ENCODE results near the gene NFIB.

The NFIB gene

GRCh38 chr9:14306672-14307660 lies 7.0 kb downstream of the NFIB start:
- DNase-seq (ENCODE audit: low read depth), result no peak

- no peak for DNase-seq (ENCODE audit: low read depth)
Measured at GRCh38 chr9:14306188-14306587, 7.8 kb downstream of the NFIB start.

DNA sequence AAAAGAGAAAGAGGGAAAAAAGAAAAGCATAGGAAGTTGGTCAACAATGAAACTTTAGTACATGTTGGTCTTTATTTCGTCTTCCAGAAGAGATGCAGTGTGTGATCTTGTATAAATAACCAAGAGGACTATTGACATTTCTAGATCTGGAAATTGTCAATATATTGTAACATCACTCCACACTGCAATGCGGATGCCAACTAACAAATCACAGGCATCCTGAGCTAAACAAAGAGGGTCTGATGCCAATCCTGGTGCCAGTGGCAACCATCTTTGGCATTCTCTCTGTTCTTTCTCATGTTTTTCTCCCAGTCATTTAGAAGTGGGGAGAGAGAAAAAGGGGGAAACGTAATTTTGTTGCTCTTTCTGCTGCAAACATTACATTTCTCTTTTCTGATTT lies 9.7 kb downstream of the NFIB start:
- DNase-seq (ENCODE audit: low read depth), result no peak

DNA sequence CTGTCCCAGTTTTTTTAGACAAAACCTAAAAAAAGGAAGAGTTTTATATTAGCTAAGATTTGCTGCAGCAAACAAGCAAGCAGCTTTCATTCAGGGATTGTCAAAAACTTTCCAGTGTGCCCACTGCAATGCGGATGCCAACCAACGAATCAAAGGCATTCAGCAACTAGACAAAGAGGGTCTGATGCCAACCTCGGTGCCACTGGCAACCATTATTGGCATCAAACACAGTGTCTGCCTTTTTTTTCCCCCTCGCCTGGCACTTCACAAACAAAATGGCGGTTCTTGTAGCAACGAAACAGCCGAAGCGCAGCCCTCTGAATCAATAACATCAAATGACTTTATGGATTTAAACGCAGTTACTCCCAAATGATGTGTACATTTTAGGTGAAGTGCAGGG lies 10.4 kb downstream of the NFIB start:
- DNase-seq (ENCODE audit: low read depth), result no peak

DNA sequence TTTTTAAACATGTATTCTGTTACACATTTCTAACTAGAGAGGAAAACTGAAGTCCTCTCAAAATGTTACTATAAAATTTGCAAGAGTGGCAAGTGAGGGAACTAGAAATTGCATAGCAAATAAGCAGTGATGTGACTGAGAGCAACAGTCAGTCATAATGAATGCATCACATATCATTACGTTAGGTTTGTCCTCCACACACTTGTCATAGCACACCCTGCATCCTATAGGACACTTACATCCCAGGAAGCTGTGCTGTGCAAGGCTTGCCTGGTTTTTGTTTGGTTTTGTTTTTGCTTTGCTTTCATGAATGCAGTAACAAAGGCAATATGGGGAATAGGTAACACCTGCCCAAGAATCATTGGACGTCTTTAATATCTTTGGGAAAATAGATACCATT lies 10.8 kb downstream of the NFIB start:
- no peak for DNase-seq (ENCODE audit: low read depth)

DNA sequence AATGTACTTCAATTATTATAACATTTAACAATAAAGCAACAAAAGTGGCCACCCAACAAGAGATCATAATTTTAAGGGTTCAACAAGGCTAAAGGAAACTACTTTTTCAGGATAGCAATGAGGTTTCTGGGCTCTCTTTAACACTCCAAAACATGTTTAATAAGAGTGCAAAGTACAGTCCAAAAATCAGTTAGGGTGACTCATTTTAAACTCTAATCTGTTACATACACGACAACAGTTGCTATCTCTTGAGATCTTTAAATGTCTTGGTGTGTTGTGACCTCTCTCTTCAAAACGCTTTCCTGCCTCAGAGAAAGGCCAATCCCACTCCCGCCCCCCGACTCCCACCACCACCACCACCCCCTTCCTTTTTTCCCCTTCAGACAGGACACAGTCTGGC lies 11.5 kb downstream of the NFIB start:
- DNase-seq (ENCODE audit: low read depth), result no peak

GRCh38 chr9:14301583-14302021 lies 12.3 kb downstream of the NFIB start:
- DNase-seq (ENCODE audit: low read depth), result no peak

DNA sequence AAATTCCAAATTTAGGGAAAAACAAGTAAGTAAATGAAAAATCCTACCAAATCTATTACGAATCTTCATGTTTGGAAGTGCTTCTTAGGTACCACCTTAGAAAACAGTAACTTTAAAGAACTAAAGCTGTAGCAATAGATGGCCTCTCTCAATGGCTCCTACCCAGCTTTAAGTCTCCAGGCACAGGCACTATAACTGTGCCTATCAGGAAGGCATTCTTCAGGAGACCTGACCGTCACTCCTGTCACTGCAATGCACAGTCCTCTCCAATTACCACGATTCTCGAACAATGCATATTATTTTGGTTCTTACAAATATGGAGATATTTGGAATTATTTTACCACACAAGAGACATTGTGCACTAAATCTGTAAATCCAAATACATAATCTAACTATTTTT lies 12.9 kb downstream of the NFIB start:
- DNase-seq (ENCODE audit: low read depth), result no peak

DNA sequence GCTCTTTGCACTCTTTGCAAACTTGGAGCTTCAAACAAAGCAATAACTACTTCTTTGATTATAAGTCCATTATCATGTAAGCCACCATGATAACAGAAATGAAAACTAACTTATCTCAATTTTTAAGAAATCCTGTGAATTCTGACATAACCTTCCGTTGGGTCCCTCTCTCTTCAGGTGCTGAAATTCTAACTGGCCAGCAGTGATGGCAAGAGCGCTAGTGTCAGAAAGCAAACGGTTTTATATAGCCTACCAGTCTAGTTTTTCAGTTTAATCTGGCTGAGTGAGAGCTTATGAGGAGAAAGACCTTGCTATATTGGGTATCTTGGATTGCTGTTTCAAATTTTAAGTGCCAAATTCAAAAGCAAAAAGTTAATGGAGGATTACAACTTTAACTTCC lies 13.4 kb downstream of the NFIB start:
- DNase-seq (ENCODE audit: low read depth), result no peak

- no peak for DNase-seq (ENCODE audit: low read depth)
Measured at GRCh38 chr9:14300040-14300439, 13.9 kb downstream of the NFIB start.

- no peak for DNase-seq (ENCODE audit: low read depth)
Measured at GRCh38 chr9:14298601-14299022, 15.3 kb downstream of the NFIB start.

- DNase-seq (ENCODE audit: low read depth), result no peak
Measured at GRCh38 chr9:14296495-14297113, 17.3 kb downstream of the NFIB start.

DNA sequence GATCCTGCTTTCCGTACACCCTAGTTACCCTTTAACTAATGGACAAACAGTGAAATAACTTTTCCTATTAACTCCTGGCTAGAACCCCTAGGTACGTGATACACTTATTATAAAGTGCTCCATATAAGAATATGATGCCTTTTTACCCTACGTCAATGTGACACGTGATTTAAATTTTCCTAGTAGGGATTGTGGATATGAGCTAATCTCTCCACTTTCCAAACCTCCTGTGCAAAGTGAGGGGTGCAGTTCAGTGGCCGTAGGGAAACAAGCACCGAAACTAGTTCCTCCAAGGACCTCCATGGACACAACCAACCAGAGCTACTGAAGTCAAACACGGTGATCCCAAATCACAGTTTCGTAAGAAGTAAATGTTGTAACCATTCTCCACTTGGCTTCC lies 19.3 kb downstream of the NFIB start:
- DNase-seq (ENCODE audit: low read depth), result no peak

DNA sequence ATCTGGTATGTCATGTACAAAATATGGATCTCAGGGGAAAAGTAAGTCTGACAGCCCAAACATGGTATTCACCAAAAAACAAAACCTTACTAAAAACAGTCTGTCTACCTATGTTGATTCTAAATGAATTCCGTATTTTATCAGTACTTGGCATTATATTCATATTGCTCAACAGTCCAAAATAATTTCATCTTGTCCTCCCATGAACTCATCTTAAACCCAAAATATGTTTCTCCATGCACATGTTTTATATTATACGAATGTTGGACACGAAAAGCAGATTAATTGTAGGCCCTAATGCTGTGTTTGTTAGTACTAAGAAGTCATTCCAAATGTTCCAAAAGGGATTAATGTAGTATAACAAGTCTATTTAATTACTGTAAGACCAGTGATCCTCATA lies 20.1 kb downstream of the NFIB start:
- DNase-seq (ENCODE audit: low read depth), result no peak

DNA sequence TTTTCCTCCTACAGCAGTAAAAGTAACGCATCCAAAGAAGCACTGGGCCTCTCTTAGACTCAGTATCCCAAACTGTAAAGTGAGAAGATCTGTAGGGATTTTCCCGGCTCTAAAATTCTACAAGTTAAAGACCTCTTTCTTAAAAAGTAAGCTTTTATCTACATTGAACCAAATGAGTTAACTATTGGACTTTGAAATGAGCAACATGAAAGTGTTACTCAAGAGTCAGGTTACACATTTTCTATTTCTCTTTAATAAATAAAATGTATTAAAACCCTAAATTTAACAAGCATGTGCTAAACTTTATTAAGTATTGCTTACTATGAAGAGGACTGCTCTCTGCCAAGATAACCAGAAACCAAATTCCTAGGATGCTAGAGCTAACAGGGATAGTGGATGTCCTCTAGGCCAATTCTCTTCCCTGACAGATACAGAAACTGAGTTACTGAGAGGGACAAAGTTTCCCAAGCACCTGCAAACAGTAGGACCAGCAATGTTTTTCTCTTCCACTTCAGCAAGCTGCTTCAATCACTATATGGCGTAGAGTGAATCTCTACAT lies 21.7 kb downstream of the NFIB start:
- no peak for DNase-seq (ENCODE audit: low read depth)

- no peak for DNase-seq (ENCODE audit: low read depth)
Measured at GRCh38 chr9:14289916-14290315, 24.0 kb downstream of the NFIB start.

- no peak for DNase-seq (ENCODE audit: low read depth)
Measured at GRCh38 chr9:14288433-14288832, 25.5 kb downstream of the NFIB start.

DNA sequence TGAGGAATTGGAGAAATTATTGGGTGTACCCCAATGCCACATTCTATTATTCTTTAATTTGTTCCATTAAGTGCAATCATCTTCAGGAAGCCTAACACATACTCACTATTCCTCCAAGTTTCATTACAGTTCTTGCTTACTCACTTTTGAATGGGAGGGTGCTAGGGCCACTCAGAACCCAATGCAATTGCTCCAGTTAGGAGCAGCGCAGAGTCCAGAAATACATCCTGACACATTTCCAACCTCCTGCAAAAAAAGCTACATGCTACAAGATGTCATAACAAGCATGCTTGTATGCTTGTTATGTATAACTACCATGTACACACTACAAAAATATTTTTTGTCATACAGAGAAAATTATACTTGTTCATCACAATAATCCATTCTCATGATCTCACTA lies 27.8 kb downstream of the NFIB start:
- no peak for DNase-seq (ENCODE audit: low read depth)

DNA sequence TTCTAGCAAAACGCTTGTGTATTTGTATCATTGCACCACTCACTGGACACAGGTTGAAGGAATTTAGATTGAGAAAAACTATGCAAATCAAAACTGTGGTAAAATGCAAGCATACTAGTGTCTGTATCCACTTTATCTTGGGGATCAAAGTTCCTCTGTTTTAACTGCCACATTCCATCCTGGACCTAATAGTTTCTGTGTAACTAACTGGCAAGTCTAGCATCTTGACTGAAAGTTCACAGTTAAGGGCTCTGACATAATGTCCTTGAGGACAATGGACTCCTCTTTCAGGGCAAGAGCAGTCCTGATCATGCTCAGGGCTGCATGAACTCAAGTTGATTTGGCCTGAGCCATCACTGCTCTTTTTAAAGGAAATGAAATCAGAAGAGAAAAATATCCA lies 30.7 kb downstream of the NFIB start:
- DNase-seq (ENCODE audit: low read depth), result no peak

GRCh38 chr9:14281876-14282275 lies 32.1 kb downstream of the NFIB start:
- DNase-seq (ENCODE audit: low read depth), result no peak

- no peak for DNase-seq (ENCODE audit: low read depth)
Measured at GRCh38 chr9:14281136-14281795, 32.7 kb downstream of the NFIB start.

- DNase-seq (ENCODE audit: low read depth), result peak; percentile 10
Measured at GRCh38 chr9:14279671-14280070, 34.3 kb downstream of the NFIB start.

- peak; percentile 78 for DNase-seq (ENCODE audit: low read depth)
Measured at GRCh38 chr9:14278291-14278721, 35.6 kb downstream of the NFIB start.
